CD14-positive monocyte (primary cell): ENCODE data around the gene CD248. TPM values are rescaled to one million over a fixed set of nuclear protein-coding genes. Genes with fewer than 3 reads are reported as not detected.

Source experiments
- DNase-seq, 3 donors: peaks; one replicate each; pipeline ENCODE4 v3.0.0-alpha.2; 2011 to 2022
- H2AFZ ChIP-seq: 2 replicates; pipeline ENCODE4 v1.6.0; 2012; ENCODE audit warnings: mild to moderate bottlenecking, low read depth, low read length, inconsistent platforms; ENCODE audit not compliant: insufficient read depth, poor library complexity, severe bottlenecking
- H3K27ac ChIP-seq, 2 donors: 1 replicate in 1 of 2; 2 replicates in 1 of 2; pipeline ENCODE4 v1.5.1; 2012 to 2013; ENCODE audit warnings: low read length in 2 of 2, control low read depth in 1 of 2, inconsistent platforms in 1 of 2, low read depth in 1 of 2, mild to moderate bottlenecking in 1 of 2
- H3K27me3 ChIP-seq, 2 donors: one replicate each; pipeline versions ENCODE4 v1.6.0 to v1.6.1; 2011 to 2013; ENCODE audit warnings: low read length in 2 of 2; ENCODE audit not compliant: control insufficient read depth in 2 of 2, insufficient read depth in 2 of 2
- H3K36me3 ChIP-seq, 2 donors: replicated peaks in 1 of 2; 1 replicate in 1 of 2; 2 replicates in 1 of 2; pipeline versions ENCODE4 v1.5.1 to v1.6.1; 2012 to 2013; ENCODE audit warnings: low read length in 2 of 2, control low read depth in 1 of 2, inconsistent platforms in 1 of 2, mild to moderate bottlenecking in 1 of 2; ENCODE audit not compliant: insufficient read depth in 2 of 2, control insufficient read depth in 1 of 2
- H3K4me1 ChIP-seq, 2 donors: 1 replicate in 1 of 2; 2 replicates in 1 of 2; pipeline versions ENCODE4 v1.5.1 to v1.6.1; 2012 to 2013; ENCODE audit warnings: low read length in 2 of 2, control low read depth in 1 of 2, inconsistent platforms in 1 of 2, mild to moderate bottlenecking in 1 of 2, moderate library complexity in 1 of 2; ENCODE audit not compliant: insufficient read depth in 2 of 2, control insufficient read depth in 1 of 2
- H3K4me2 ChIP-seq: replicated peaks from 2 replicates; pipeline ENCODE3; 2012; ENCODE audit warnings: low read length, moderate library complexity, mild to moderate bottlenecking; ENCODE audit not compliant: poor library complexity, severe bottlenecking; ENCODE audit errors: extremely low read depth
- H3K4me3 ChIP-seq, 3 experiments: fragments of 200-600 bp in 1 of 3; sonication (generic) in 1 of 3; replicated peaks in 1 of 3; 1 replicate in 2 of 3; 2 replicates in 1 of 3; pipeline ENCODE4 v1.5.1; 2011 to 2013; ENCODE audit warnings: low read length in 3 of 3, mild to moderate bottlenecking in 3 of 3, control low read depth in 2 of 3, low read depth in 2 of 3, inconsistent platforms in 1 of 3, moderate library complexity in 1 of 3
- H3K79me2 ChIP-seq: 2 replicates; pipeline ENCODE4 v1.6.0; 2012; ENCODE audit warnings: mild to moderate bottlenecking, control low read depth, inconsistent platforms, low read length, moderate library complexity; ENCODE audit not compliant: insufficient read depth
- H3K9ac ChIP-seq: 2 replicates; pipeline ENCODE4 v1.6.0; 2017; ENCODE audit warnings: low read length, mild to moderate bottlenecking; ENCODE audit not compliant: insufficient read depth, poor library complexity, severe bottlenecking
- H3K9me3 ChIP-seq, 2 donors: replicated peaks in 1 of 2; 1 replicate in 1 of 2; 2 replicates in 1 of 2; pipeline versions ENCODE4 v1.5.1 to v1.6.1; 2012 to 2013; ENCODE audit warnings: low read length in 2 of 2, control low read depth in 1 of 2; ENCODE audit not compliant: control insufficient read depth in 1 of 2, insufficient read depth in 1 of 2
- H4K20me1 ChIP-seq: 2 replicates; pipeline ENCODE4 v1.6.0; 2012; ENCODE audit warnings: mild to moderate bottlenecking, low read length, control low read depth, moderate library complexity; ENCODE audit not compliant: insufficient read depth
- H3K27ac Mint-ChIP-seq, 7 donors: one replicate each; pipeline ENCODE4 v1.8.0; 2020; ENCODE audit warnings: mild to moderate bottlenecking in 7 of 7, mixed read lengths in 7 of 7, moderate library complexity in 6 of 7, inconsistent platforms in 2 of 7
- H3K27me3 Mint-ChIP-seq, 3 donors: one replicate each; pipeline ENCODE4 v1.8.0; 2021 to 2022; ENCODE audit warnings: low read depth in 3 of 3, mild to moderate bottlenecking in 3 of 3, mixed read lengths in 3 of 3, moderate library complexity in 3 of 3, inconsistent platforms in 1 of 3
- H3K36me3 Mint-ChIP-seq, 2 donors: one replicate each; pipeline ENCODE4 v1.8.0; 2020; ENCODE audit warnings: mixed read lengths in 2 of 2, inconsistent platforms in 1 of 2, mild to moderate bottlenecking in 1 of 2
- H3K4me1 Mint-ChIP-seq: one replicate; pipeline ENCODE4 v1.8.0; 2020; ENCODE audit warnings: mild to moderate bottlenecking, mixed read lengths
- H3K4me3 Mint-ChIP-seq, 2 donors: one replicate each; pipeline ENCODE4 v1.8.0; 2020; ENCODE audit warnings: mild to moderate bottlenecking in 2 of 2, mixed read lengths in 2 of 2, moderate library complexity in 1 of 2
- H3K9me3 Mint-ChIP-seq, 7 donors: one replicate each; pipeline ENCODE4 v1.8.0; 2020 to 2022; ENCODE audit warnings: mixed read lengths in 7 of 7, mild to moderate bottlenecking in 6 of 7, moderate library complexity in 6 of 7, inconsistent platforms in 2 of 7
- WGBS: methylation state at CpG from one replicate; pipeline ENCODE4 v1.1.5; 2013; ENCODE audit warnings: missing lambda C conversion rate; ENCODE audit not compliant: insufficient coverage; 5-methylcytosine and 5-hydroxymethylcytosine counted together
- intact Hi-C, 2 donors: fragments of 100-400 bp; cut with micrococcal nuclease; formaldehyde crosslinking; loops; one replicate each; pipeline versions ENCODE4 v1.15.0 to v1.15.1; 2023
- polyA plus RNA-seq, 3 donors: library from polyadenylated mRNA; depleted of rRNA in 1 of 3; unstranded in 2 of 3; stranded (reverse) in 1 of 3; fragments of 300-500 nt in 2 of 3; fragments of >200 nt in 1 of 3; fragmentation: Illumina TruSeq in 2 of 3; gene quantifications; 1 replicate in 2 of 3; 2 replicates in 1 of 3; pipeline ENCODE4 v1.2.3, GENCODE V29; 2012 to 2021
- TF ChIP-seq, protein P1 (sequence below): fragments of 200-600 bp; IDR thresholded peaks from one replicate; pipeline ENCODE4 v1.8.0; 2022; ENCODE audit warnings: antibody characterized with exemption, mild to moderate bottlenecking

The CD248 gene
- polyA plus RNA-seq, 3 donors: 0.05 to 0.13 TPM; not detected in 1

DNA sequence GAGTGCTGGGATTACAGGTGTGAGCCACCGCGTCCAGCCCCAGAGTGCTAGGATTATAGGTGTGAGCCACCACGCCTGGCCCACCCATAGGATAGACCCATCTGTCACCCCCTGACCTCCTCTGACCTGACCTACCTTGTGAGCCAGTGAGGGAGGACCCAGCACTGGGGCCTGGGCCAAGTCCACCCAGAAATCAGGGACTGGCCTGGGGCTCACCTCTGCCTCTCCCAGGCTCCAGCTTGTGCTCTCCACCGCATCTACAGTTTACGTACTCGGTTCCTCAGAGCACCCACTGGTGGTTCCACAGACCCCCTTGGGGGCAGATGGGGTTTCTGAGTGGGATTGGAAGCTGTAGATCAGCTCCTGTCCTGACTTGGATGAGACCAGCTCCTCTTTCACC is 48.3 kb upstream of the CD248 start:
- H3K4me3 ChIP-seq: no peak overlapping the region
- Mint-ChIP-seq H3K4me3 (no peak overlapping the region), H3K36me3 (no peaks in the 10 kb centered on the region), H3K27me3 (peaks cover 4 to 12% (median 4%) of the 10 kb centered on the region in 3 donors), H3K27ac (no peak overlapping the region), H3K9me3 (peaks cover 0 to 1% (median 0%) of the 10 kb centered on the region in 7 donors), H3K4me1 (no peaks in the 10 kb centered on the region)
- no peaks in the 10 kb centered on the region for H3K79me2 ChIP-seq
- no peaks in the 10 kb centered on the region for H3K36me3 ChIP-seq
- no peak overlapping the region for H3K9ac ChIP-seq
- 96% methylated on average over 6 of the region's 6 CpGs for WGBS
- intact Hi-C loops: no loop called here
- H2AFZ ChIP-seq: no peak overlapping the region
- H3K27ac ChIP-seq: no peak overlapping the region
- no peaks in the 10 kb centered on the region for H3K4me1 ChIP-seq
- DNase-seq: no peak
- H4K20me1 ChIP-seq: no peaks in the 10 kb centered on the region
- H3K27me3 ChIP-seq: peaks cover 0 to 3% of the 10 kb centered on the region in 2 donors
- H3K9me3 ChIP-seq: no peaks in the 10 kb centered on the region
- TF ChIP-seq, protein P1, sequence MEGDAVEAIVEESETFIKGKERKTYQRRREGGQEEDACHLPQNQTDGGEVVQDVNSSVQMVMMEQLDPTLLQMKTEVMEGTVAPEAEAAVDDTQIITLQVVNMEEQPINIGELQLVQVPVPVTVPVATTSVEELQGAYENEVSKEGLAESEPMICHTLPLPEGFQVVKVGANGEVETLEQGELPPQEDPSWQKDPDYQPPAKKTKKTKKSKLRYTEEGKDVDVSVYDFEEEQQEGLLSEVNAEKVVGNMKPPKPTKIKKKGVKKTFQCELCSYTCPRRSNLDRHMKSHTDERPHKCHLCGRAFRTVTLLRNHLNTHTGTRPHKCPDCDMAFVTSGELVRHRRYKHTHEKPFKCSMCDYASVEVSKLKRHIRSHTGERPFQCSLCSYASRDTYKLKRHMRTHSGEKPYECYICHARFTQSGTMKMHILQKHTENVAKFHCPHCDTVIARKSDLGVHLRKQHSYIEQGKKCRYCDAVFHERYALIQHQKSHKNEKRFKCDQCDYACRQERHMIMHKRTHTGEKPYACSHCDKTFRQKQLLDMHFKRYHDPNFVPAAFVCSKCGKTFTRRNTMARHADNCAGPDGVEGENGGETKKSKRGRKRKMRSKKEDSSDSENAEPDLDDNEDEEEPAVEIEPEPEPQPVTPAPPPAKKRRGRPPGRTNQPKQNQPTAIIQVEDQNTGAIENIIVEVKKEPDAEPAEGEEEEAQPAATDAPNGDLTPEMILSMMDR: no peak
- H3K4me2 ChIP-seq: no peak overlapping the region

DNA sequence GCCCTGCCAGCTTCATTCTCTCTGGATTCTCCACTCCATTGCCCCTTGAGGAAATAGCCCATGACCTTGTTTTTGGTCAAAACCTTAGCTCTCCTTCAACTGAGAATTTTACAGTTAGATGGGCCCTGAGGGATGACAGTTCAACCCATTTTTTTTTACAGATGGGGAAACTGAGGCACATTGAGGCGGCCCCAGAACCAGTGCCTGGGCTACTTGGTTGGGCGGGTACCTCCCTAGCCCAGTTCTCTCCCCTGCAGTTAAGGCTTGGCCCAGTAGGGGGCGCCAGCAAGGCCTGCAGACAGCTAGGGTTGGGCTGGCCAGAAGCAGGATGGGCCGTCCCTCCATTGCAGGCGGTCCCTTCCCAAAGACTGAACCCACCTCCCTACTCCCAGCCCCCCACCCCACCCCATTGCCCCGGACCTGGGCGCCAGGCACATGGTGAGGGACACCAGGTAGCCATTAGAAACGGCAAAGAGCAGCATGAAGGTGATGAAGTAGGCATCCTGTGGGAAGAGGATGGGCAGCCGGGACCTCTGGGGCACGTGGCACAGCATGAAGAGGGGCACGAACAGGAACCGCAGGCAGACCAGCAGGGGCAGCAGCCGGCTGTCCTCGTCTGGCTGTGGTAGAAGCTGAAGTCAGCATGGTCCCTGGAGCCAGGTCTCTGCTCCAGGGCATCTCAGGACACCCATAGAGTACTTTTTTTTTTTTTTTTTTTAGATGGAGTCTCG is 47.1 kb upstream of the CD248 start:
- intact Hi-C loops: no loop called here
- H3K27me3 Mint-ChIP-seq: peaks cover 0 to 9% (median 5%) of the 10 kb centered on the region in 3 donors
- Histone ChIP-seq H3K9me3 (no peaks in the 10 kb centered on the region), H3K79me2 (no peaks in the 10 kb centered on the region), H3K4me3 (no peak overlapping the region), H3K4me1 (no peaks in the 10 kb centered on the region), H4K20me1 (no peaks in the 10 kb centered on the region), H2AFZ (no peak overlapping the region), H3K9ac (no peak overlapping the region), H3K27me3 (no peaks in the 10 kb centered on the region), H3K4me2 (no peak overlapping the region), H3K27ac (no peak overlapping the region), H3K36me3 (no peaks in the 10 kb centered on the region)
- peak; percentile 25 to 37 (median 30) for DNase-seq
- H3K4me3 Mint-ChIP-seq: no peak overlapping the region
- TF ChIP-seq, protein P1: peak; percentile 91
- H3K36me3 Mint-ChIP-seq: no peaks in the 10 kb centered on the region
- H3K4me1 Mint-ChIP-seq: no peaks in the 10 kb centered on the region
- 85% methylated on average over 10 of the region's 15 CpGs for WGBS
- H3K27ac Mint-ChIP-seq: peak overlapping the region in 2 of 7 donors; percentile 36 to 41
- peaks cover 0 to 1% (median 0%) of the 10 kb centered on the region in 7 donors for H3K9me3 Mint-ChIP-seq
